GM06990 (cell line): ENCODE results near the gene GSTO2.
"Not testable (repeated sequence)": the region's sequence is repeated elsewhere in the genome, so short reads cannot be mapped to it uniquely, and the experiment has no call there.

Source experiments
- DNase-seq: peaks from one replicate; pipeline ENCODE4 v3.0.0-alpha.2; 2011; ENCODE audit not compliant: insufficient read length; ENCODE audit errors: extremely low read depth
- H3K27me3 ChIP-seq: replicated peaks from 2 replicates; pipeline ENCODE4 v1.6.0; 2011; ENCODE audit warnings: low read length; ENCODE audit not compliant: control insufficient read depth, insufficient read depth
- H3K36me3 ChIP-seq: 2 replicates; pipeline ENCODE4 v1.5.1; 2011; ENCODE audit warnings: low read length; ENCODE audit not compliant: control insufficient read depth, insufficient read depth
- H3K4me3 ChIP-seq: replicated peaks from 2 replicates; pipeline ENCODE4 v1.5.1; 2011; ENCODE audit warnings: low read depth, mild to moderate bottlenecking, control low read depth, low read length
- TF ChIP-seq, protein P1 (sequence below): IDR thresholded peaks from 2 replicates; pipeline ENCODE4 v1.5.1; 2011; ENCODE audit warnings: low read length, control low read depth, mild to moderate bottlenecking, inconsistent platforms; ENCODE audit not compliant: insufficient read depth, poor library complexity, severe bottlenecking

The GSTO2 gene

GRCh38 chr10:104243512-104243911 is 25.5 kb upstream of the GSTO2 start:
- TF ChIP-seq, protein P1, sequence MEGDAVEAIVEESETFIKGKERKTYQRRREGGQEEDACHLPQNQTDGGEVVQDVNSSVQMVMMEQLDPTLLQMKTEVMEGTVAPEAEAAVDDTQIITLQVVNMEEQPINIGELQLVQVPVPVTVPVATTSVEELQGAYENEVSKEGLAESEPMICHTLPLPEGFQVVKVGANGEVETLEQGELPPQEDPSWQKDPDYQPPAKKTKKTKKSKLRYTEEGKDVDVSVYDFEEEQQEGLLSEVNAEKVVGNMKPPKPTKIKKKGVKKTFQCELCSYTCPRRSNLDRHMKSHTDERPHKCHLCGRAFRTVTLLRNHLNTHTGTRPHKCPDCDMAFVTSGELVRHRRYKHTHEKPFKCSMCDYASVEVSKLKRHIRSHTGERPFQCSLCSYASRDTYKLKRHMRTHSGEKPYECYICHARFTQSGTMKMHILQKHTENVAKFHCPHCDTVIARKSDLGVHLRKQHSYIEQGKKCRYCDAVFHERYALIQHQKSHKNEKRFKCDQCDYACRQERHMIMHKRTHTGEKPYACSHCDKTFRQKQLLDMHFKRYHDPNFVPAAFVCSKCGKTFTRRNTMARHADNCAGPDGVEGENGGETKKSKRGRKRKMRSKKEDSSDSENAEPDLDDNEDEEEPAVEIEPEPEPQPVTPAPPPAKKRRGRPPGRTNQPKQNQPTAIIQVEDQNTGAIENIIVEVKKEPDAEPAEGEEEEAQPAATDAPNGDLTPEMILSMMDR = no peak
- no peaks in the 10 kb centered on the region; the same call in 1 of the 2 replicates for H3K27me3 ChIP-seq
- DNase-seq = no peak
- H3K4me3 ChIP-seq = no peak overlapping the region
- H3K36me3 ChIP-seq = no peaks in the 10 kb centered on the region

DNA sequence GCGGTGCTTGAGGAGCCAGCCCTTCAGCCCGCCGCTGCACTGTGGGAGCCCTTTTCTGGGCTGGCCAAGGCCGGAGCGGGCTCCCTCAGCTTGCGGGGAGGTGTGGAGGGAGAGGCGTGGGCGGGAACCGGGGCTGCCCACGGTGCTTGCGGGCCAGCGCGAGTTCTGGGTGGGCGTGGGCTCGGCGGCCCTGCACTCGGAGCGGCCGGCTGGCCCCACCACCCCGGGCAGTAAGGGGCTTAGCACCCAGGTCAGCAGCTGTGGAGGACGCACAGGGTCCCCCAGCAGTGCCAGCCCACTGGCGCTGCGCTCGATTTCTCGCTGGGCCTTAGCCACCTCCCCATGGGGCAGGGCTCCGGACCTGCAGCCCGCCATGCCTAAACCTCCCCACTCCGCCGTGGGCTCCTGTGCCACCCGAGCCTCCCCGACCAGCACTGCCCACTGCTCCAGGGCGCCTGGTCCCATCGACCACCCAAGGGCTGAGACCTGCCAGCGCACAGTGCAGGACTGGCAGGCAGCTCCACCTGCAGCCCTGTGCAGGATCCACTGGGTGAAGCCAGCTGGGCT is 23.8 kb upstream of the GSTO2 start:
- TF ChIP-seq, protein P1 = no peak
- DNase-seq = no peak
- Histone ChIP-seq H3K27me3 (no peaks in the 10 kb centered on the region), H3K4me3 (no peak overlapping the region), H3K36me3 (no peaks in the 10 kb centered on the region)

GRCh38 chr10:104246976-104247375 is 22.0 kb upstream of the GSTO2 start:
- H3K27me3 ChIP-seq = no peaks in the 10 kb centered on the region
- DNase-seq = no peak
- H3K36me3 ChIP-seq = no peaks in the 10 kb centered on the region
- TF ChIP-seq, protein P1 = no peak
- H3K4me3 ChIP-seq = no peak overlapping the region

- DNase-seq = no peak
- no peak overlapping the region for H3K4me3 ChIP-seq
- TF ChIP-seq, protein P1 = no peak
- H3K36me3 ChIP-seq = no peaks in the 10 kb centered on the region
- no peaks in the 10 kb centered on the region for H3K27me3 ChIP-seq
Observed at GRCh38 chr10:104247513-104248146, 21.4 kb upstream of the GSTO2 start.

- DNase-seq, H3K36me3 ChIP-seq, H3K27me3 ChIP-seq, H3K4me3 ChIP-seq: not testable (repeated sequence)
Observed at GRCh38 chr10:104248931-104249330, 20.1 kb upstream of the GSTO2 start.

GRCh38 chr10:104250371-104250770 is 18.6 kb upstream of the GSTO2 start:
- Histone ChIP-seq H3K4me3 (no peak overlapping the region), H3K36me3 (no peaks in the 10 kb centered on the region), H3K27me3 (no peaks in the 10 kb centered on the region)
- no peak for DNase-seq
- TF ChIP-seq, protein P1 = no peak
